Type B pancreatic cell (in vitro differentiated cells): Measurements from ENCODE around the gene GPS2. TPM values are rescaled to one million over a fixed set of nuclear protein-coding genes. Genes with fewer than 3 reads are reported as not detected.

Source experiments
- DNase-seq: peaks from one replicate; pipeline ENCODE4 v3.0.0; 2021; ENCODE audit warnings: mixed read lengths; ENCODE audit not compliant: unreplicated experiment; ENCODE audit errors: extremely low spot score
- H3K27ac Mint-ChIP-seq: 2 replicates; pipeline ENCODE4 v1.8.0; 2021; ENCODE audit warnings: mild to moderate bottlenecking, mixed read lengths
- H3K27me3 Mint-ChIP-seq: 2 replicates; pipeline ENCODE4 v1.8.0; 2021; ENCODE audit warnings: mixed read lengths
- H3K36me3 Mint-ChIP-seq: 2 replicates; pipeline ENCODE4 v1.8.0; 2021; ENCODE audit warnings: mixed read lengths
- H3K4me1 Mint-ChIP-seq: one replicate; pipeline ENCODE4 v1.8.0; 2021; ENCODE audit warnings: mixed read lengths; ENCODE audit not compliant: unreplicated experiment
- H3K4me3 Mint-ChIP-seq: 2 replicates; pipeline ENCODE4 v1.8.0; 2021; ENCODE audit warnings: mild to moderate bottlenecking, mixed read lengths
- H3K9me3 Mint-ChIP-seq: 2 replicates; pipeline ENCODE4 v1.8.0; 2021; ENCODE audit warnings: mixed read lengths
- CTCF ChIP-seq: fragments of 200-600 bp; sonication (generic); conservative IDR thresholded peaks from 2 replicates; pipeline ENCODE4 v1.5.0; 2021; ENCODE audit warnings: antibody characterized with exemption, mild to moderate bottlenecking
- total RNA-seq: library from RNA; stranded (reverse); gene quantifications from 2 replicates; pipeline ENCODE4 v1.2.1, GENCODE V29; 2021; ENCODE audit warnings: low replicate concordance

GPS2 gene
- total RNA-seq, 1 donor from 2014 or later, result 75.4 TPM

DNA sequence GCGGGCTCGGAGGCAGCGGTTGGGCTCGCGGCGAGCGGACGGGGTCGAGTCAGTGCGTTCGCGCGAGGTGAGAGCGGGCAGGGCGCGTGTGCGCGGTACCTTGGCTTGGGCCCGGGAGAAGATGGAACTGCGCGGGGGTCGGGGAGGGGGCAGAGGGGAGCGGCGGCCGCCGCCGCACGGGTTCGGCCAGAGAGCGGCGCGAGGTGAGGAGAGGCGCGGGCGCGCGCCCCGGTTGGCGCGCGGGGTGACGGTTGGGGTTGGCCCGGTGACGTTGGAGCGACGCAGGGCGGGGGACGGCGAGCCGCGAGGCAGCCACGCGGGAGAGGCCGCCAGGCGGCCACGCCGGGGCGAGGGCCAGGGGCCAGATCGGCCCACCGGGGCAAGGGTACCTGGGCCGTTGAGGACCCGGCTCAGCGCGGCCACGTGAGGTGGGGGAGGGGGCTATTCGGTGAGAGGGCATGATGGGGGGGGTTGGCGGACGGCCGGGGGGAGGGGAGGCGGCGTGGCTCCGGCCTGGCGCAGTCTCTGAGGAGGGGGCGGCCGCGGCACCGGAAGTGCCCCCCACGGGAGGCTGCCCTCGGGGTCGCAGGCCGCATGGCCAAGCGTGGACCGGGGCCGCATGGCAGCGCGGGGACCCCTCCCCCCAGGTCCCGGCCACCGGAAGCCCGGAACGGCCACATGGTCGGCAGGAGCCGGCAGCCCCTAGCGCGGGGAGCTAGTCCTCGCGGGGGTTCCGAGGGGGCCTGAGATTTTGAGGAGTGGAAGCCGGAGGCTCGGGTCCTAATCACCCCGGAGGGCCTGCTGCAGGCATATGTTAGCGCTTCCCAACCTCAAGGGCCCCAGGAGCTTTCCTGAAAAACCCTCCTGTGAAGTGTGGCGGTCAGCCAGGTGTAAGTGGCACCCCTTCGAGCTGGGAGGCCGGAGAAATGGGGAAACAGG lies 7.2 kb downstream of the GPS2 start:
- no peaks in the 10 kb centered on the region for H3K27me3 Mint-ChIP-seq
- TF ChIP-seq CTCF, result peak; percentile 49
- H3K4me1 Mint-ChIP-seq, result peaks cover 30% of the 10 kb centered on the region

DNA sequence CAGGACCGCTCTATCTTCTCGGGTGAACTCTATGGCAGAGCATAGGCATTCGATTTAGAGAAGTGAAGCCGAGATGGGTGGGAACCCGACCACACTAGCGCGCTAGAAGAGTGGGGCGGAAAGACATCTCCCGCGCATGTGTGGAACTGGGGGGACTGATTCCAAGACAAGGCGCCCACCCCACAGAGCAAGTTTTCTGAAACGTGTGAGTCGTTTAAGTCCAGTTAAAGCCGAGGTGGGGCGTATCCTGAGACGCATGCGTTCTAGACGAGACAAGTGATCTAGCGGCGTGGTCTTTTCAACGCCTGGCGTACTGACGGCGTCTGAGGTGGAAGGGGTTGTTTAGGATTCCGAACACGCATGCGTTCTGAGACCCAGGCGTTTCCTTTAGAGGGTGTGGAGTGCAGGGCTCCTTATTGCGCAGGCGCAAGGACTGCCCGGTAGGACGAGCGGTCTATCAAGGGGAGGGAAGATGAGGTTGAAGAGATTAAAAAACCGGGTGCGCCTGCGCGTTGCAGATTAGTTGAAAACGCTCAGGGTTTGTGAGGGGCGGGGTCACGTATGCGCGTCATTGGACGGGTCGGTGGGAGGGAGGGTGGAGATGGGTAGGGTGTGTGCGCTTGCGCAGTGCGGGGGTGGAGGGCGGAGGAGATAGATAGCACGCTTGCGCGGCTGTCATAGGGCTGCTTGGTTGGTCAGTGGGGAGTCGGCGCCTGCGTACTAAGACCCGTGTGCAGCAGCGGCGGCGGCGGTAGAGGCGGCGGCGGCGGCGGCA lies 8.1 kb downstream of the GPS2 start, which contains the start of gene EIF5A:
EIF5A (plus strand) TSS at position 718 of the 775 bp plus-strand sequence. CDS start 2,008 bp downstream, outside the sequence.
- Mint-ChIP-seq H3K9me3 (no peaks in the 10 kb centered on the region), H3K27me3 (no peaks in the 10 kb centered on the region), H3K36me3 (peaks cover 26% of the 10 kb centered on the region), H3K4me3 (peak within 1 kb of the TSS; percentile 98), H3K27ac (peak within 1 kb of the TSS; percentile 99), H3K4me1 (peaks cover 24% of the 10 kb centered on the region)
- DNase-seq, result peak; percentile 100
- no peak for TF ChIP-seq CTCF

More for the DNA sequence above, 7.2 kb downstream of the GPS2 start:
- peaks cover 26% of the 10 kb centered on the region for H3K36me3 Mint-ChIP-seq
- peak overlapping the region; percentile 98 for H3K4me3 Mint-ChIP-seq
- H3K27ac Mint-ChIP-seq, result peak overlapping the region; percentile 99
- H3K9me3 Mint-ChIP-seq, result no peaks in the 10 kb centered on the region
- DNase-seq, result no peak

- TF ChIP-seq CTCF, result no peak
- no peaks in the 10 kb centered on the region for H3K9me3 Mint-ChIP-seq
- peaks cover 6% of the 10 kb centered on the region for H3K4me1 Mint-ChIP-seq
- H3K27me3 Mint-ChIP-seq, result peaks cover 10% of the 10 kb centered on the region
- H3K27ac Mint-ChIP-seq, result no peak overlapping the region
- no peak overlapping the region for H3K4me3 Mint-ChIP-seq
- H3K36me3 Mint-ChIP-seq, result peaks cover 7% of the 10 kb centered on the region
- DNase-seq, result no peak
Observed at GRCh38 chr17:7304179-7304578, 11.0 kb downstream of the GPS2 start.

DNA sequence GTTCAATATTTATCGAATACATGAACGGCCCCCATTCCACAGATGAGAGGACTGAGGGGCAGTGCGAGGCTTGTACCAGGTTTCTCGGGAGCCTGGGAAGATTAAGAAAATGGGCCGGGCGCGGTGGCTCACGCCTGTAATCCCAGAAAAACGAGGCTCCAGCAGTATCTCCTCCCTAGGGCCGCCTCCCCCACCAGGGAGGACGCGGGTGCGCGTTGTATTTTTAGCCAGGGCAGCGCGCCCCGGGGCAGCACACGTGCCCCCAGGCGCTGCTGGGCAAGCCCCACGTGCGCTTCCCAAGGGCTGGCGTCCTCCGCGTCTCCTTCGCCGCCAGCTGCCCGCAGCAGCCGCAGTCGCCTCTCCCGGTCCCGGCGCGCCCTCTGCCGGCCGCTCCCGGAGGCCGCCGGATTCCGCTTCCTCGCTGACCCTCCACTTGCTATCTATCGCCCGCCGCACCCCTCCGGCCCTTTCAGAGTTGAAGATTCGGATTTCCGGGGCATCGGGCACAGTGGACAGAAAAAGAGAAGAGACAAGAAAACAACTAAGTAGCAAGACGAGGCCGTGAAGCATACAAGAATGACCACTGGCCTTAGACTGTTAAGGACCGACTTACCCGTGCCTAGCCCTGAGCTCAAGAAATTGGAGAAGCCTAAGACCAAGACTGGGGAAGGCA lies 18.8 kb downstream of the GPS2 start:
- Mint-ChIP-seq H3K4me3 (peak overlapping the region; percentile 70), H3K27me3 (peaks cover 49% of the 10 kb centered on the region), H3K4me1 (peaks cover 19% of the 10 kb centered on the region)

More for the DNA sequence above, 18.8 kb downstream of the GPS2 start:
- peak; percentile 97 for TF ChIP-seq CTCF
- no peaks in the 10 kb centered on the region for H3K36me3 Mint-ChIP-seq
- peak overlapping the region; percentile 68 for H3K27ac Mint-ChIP-seq
- H3K9me3 Mint-ChIP-seq, result no peaks in the 10 kb centered on the region
- peak; percentile 90 for DNase-seq
